IMR-90 (cell line): ENCODE results near the gene DEGS2. TPM values are rescaled to one million over a fixed set of nuclear protein-coding genes. Genes with fewer than 3 reads are reported as not detected.

Experiments used
- ATAC-seq: fragments of 200-7000 bp; cut with Tn5 transposase; 2 replicates; pipeline ENCODE4 v1.9.1; 2020; ENCODE audit warnings: low read depth, mild to moderate bottlenecking, moderate library complexity
- BruUV-seq: library from RNA; stranded (reverse); fragments of 400-500 nt; replicated peaks from 2 replicates; lab custom pipeline; 2021; lab: Mats Ljungman, UMichigan
- CTCF ChIA-PET: fragments of 300-600 bp; formaldehyde crosslinking; extraction: SDS; loops from one replicate; lab custom pipeline; 2021; ENCODE audit warnings: antibody characterized with exemption; lab: Yijun Ruan, JAX
- POLR2A ChIA-PET: fragments of 300-600 bp; sonication (Branson Sonifier 250); formaldehyde crosslinking; loops from one replicate; lab custom pipeline; 2022; ENCODE audit warnings: antibody characterized with exemption; ENCODE audit not compliant: unreplicated experiment; lab: Charles Lee
- DNase-seq: peaks from one replicate; pipeline ENCODE4 v3.0.0; 2013
- H2AFZ ChIP-seq: replicated peaks from 2 replicates; pipeline ENCODE3; 2013; ENCODE audit warnings: low read length, mild to moderate bottlenecking; ENCODE audit not compliant: poor library complexity
- H2AK5ac ChIP-seq: 2 replicates; pipeline ENCODE4 v1.6.1; 2013; ENCODE audit warnings: low read depth, low read length, inconsistent platforms
- H2AK9ac ChIP-seq: replicated peaks from 2 replicates; pipeline ENCODE3; 2013; ENCODE audit warnings: mild to moderate bottlenecking, low read depth, low read length, moderate library complexity; ENCODE audit not compliant: poor library complexity
- H2BK120ac ChIP-seq: 2 replicates; pipeline ENCODE4 v1.6.1; 2013; ENCODE audit warnings: low read depth, low read length, inconsistent platforms
- H2BK15ac ChIP-seq: 3 replicates; pipeline ENCODE4 v1.6.1; 2013; ENCODE audit warnings: low read depth, low read length, inconsistent platforms
- H2BK20ac ChIP-seq: 2 replicates; pipeline ENCODE4 v1.6.1; 2013; ENCODE audit warnings: low read depth, mild to moderate bottlenecking, inconsistent platforms, low read length, moderate library complexity
- H2BK5ac ChIP-seq: 2 replicates; pipeline ENCODE4 v1.6.1; 2013; ENCODE audit warnings: mild to moderate bottlenecking, low read depth, low read length, inconsistent platforms; ENCODE audit not compliant: poor library complexity, severe bottlenecking
- H3K14ac ChIP-seq: replicated peaks from 2 replicates; pipeline ENCODE4 v1.6.1; 2013; ENCODE audit warnings: low read depth, low read length, inconsistent platforms
- H3K18ac ChIP-seq: 2 replicates; pipeline ENCODE4 v1.6.1; 2013; ENCODE audit warnings: low read depth, low read length, control low read depth
- H3K23ac ChIP-seq: 2 replicates; pipeline ENCODE4 v1.6.1; 2013; ENCODE audit warnings: low read depth, low read length, inconsistent platforms
- H3K27ac ChIP-seq: 2 replicates; pipeline ENCODE4 v1.5.1; 2013; ENCODE audit warnings: mild to moderate bottlenecking, control low read depth, low read length; ENCODE audit not compliant: insufficient read depth
- H3K27me3 ChIP-seq: 2 replicates; pipeline ENCODE4 v1.6.1; 2013; ENCODE audit warnings: low read length; ENCODE audit not compliant: control insufficient read depth, insufficient read depth
- H3K36me3 ChIP-seq: 2 replicates; pipeline ENCODE4 v1.6.1; 2013; ENCODE audit warnings: low read length, mixed read lengths; ENCODE audit not compliant: control insufficient read depth, insufficient read depth
- H3K4ac ChIP-seq: 2 replicates; pipeline ENCODE4 v1.6.1; 2013; ENCODE audit warnings: low read depth, low read length, inconsistent platforms
- H3K4me1 ChIP-seq: 2 replicates; pipeline ENCODE4 v1.6.1; 2013; ENCODE audit warnings: low read length, mixed read lengths; ENCODE audit not compliant: control insufficient read depth, insufficient read depth
- H3K4me2 ChIP-seq: 2 replicates; pipeline ENCODE4 v1.6.1; 2013; ENCODE audit warnings: low read depth, mild to moderate bottlenecking, control low read depth, low read length, moderate library complexity
- H3K4me3 ChIP-seq: 2 replicates; pipeline ENCODE4 v1.5.1; 2013; ENCODE audit warnings: low read depth, mild to moderate bottlenecking, control low read depth, low read length, moderate library complexity; ENCODE audit not compliant: insufficient read depth
- H3K56ac ChIP-seq: 2 replicates; pipeline ENCODE4 v1.6.1; 2013; ENCODE audit warnings: low read length, inconsistent platforms; ENCODE audit not compliant: insufficient read depth; ENCODE audit errors: extremely low read depth
- H3K79me1 ChIP-seq, 2 experiments: 2 replicates each; pipeline ENCODE4 v1.6.1; 2013; ENCODE audit warnings: low read length in 2 of 2, inconsistent platforms in 1 of 2, low read depth in 1 of 2
- H3K9ac ChIP-seq: 2 replicates; pipeline ENCODE4 v1.6.1; 2013; ENCODE audit warnings: low read depth, low read length, control low read depth
- H3K9me1 ChIP-seq: 2 replicates; pipeline ENCODE4 v1.6.1; 2013; ENCODE audit warnings: low read length, inconsistent platforms; ENCODE audit not compliant: insufficient read depth
- H3K9me3 ChIP-seq: 2 replicates; pipeline ENCODE4 v1.6.1; 2013; ENCODE audit warnings: low read length; ENCODE audit not compliant: control insufficient read depth, insufficient read depth
- H4K20me1 ChIP-seq: 2 replicates; pipeline ENCODE4 v1.6.1; 2013; ENCODE audit warnings: low read length, inconsistent platforms; ENCODE audit not compliant: insufficient read depth
- H4K5ac ChIP-seq: 2 replicates; pipeline ENCODE4 v1.6.1; 2013; ENCODE audit warnings: mild to moderate bottlenecking, low read depth, low read length, control low read depth
- H4K8ac ChIP-seq, 2 experiments: 2 replicates each; pipeline ENCODE4 v1.6.1; 2013; ENCODE audit warnings: low read depth in 2 of 2, low read length in 2 of 2, control low read depth in 1 of 2, inconsistent platforms in 1 of 2
- H4K91ac ChIP-seq: 2 replicates; pipeline ENCODE4 v1.6.1; 2013; ENCODE audit warnings: low read depth, low read length, inconsistent platforms; ENCODE audit not compliant: insufficient read depth
- CEBPB ChIP-seq: IDR thresholded peaks from 2 replicates; pipeline ENCODE4 v1.6.1; 2012; ENCODE audit warnings: low read depth, low read length, improper control_type of control experiment
- CHD1 ChIP-seq: IDR thresholded peaks from 2 replicates; pipeline ENCODE4 v1.6.1; 2012; ENCODE audit warnings: low read depth, low read length, improper control_type of control experiment
- MAFK ChIP-seq: IDR thresholded peaks from 2 replicates; pipeline ENCODE4 v1.6.1; 2012; ENCODE audit warnings: low read depth, low read length, improper control_type of control experiment
- MXI1 ChIP-seq: IDR thresholded peaks from 2 replicates; pipeline ENCODE4 v1.6.1; 2012; ENCODE audit warnings: low read depth, mild to moderate bottlenecking, low read length, moderate library complexity, borderline replicate concordance
- NFE2L2 ChIP-seq: fragments of 150-350 bp; IDR thresholded peaks from 2 replicates; pipeline ENCODE4 v1.6.1; 2016; ENCODE audit warnings: low read depth, mild to moderate bottlenecking, low read length
- POLR2A ChIP-seq: IDR thresholded peaks from 2 replicates; pipeline ENCODE4 v1.6.1; 2012; ENCODE audit warnings: mild to moderate bottlenecking, low read depth, low read length
- RFX5 ChIP-seq: IDR thresholded peaks from 2 replicates; pipeline ENCODE4 v1.8.0; 2012; ENCODE audit warnings: low read depth, mild to moderate bottlenecking, low read length, moderate library complexity
- WGBS, 2 experiments: methylation state at CpG; one replicate each; pipeline versions ENCODE4 v1.1.5 to v1.1.7; 2013; ENCODE audit warnings: missing lambda C conversion rate in 2 of 2; ENCODE audit not compliant: insufficient read length in 1 of 2; ENCODE audit errors: extremely low coverage in 2 of 2; 5-methylcytosine and 5-hydroxymethylcytosine counted together
- dilution Hi-C: fragments of 300-500 bp; cut with HindIII; formaldehyde crosslinking; loops from one replicate; pipeline ENCODE4 v1.14.3; 2018; ENCODE audit warnings: low sequenced_read_pairs; ENCODE audit not compliant: unreplicated experiment
- in situ Hi-C: fragments of 300-500 bp; cut with MboI; formaldehyde crosslinking; loops from 3 replicates; pipeline ENCODE4 v1.14.3; 2019; ENCODE audit warnings: low sequenced_read_pairs, inconsistent platforms, mixed read lengths
- intact Hi-C: fragments of 100-400 bp; cut with micrococcal nuclease; formaldehyde crosslinking; loops from 2 replicates; pipeline ENCODE4 v1.10.0; 2022
- polyA plus RNA-seq, 3 experiments: library from polyadenylated mRNA; depleted of rRNA; stranded (reverse); fragments of >200 nt; gene quantifications; 2 replicates each; pipeline ENCODE4 v1.2.3, GENCODE V29; 2012; ENCODE audit warnings: low replicate concordance in 1 of 3
- total RNA-seq: library from RNA; depleted of rRNA; stranded (reverse); fragments of >200 nt; gene quantifications from 2 replicates; pipeline ENCODE4 v1.2.3, GENCODE V29; 2012

The DEGS2 gene
- total and polyA plus RNA-seq, 2 of the 4 experiments (the other 2 are of a cell fraction): not detected

DNA sequence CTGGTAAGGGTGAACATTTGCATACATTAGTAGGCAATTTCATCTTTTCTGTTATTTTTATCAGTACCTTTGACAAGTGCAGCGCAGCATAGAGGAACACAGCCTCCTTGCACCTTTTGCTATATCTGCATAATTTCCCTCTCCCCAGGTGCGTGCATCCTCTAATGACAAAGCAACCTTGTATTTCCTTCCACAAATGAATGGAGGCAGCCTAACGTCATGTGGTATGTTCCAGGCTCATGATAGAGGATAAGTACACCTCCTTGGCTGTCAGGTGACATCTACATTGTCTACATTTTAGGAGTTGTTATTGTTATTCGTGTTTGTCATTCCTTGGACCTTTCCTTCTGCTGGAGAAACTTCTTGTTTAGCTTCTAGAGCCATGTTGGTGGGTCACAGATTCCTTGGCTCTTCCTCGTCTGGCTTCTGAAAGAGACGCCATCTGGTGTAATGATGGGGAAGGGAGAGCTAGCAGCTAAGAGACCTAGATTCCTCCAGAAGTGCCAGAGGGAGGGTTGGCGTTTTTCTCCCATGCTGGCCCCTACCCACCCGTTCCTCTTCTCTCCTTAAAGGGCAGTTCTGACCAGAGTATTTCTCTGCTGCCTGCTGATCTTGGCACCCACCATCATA, 57.2 kb downstream of the DEGS2 start:
- Histone ChIP-seq H3K36me3 (peaks cover 3% of the 10 kb centered on the region), H4K20me1 (no peaks in the 10 kb centered on the region), H3K27ac (no peak overlapping the region), H3K4me2 (no peak overlapping the region), H2BK15ac (no peak overlapping the region), H3K27me3 (no peaks in the 10 kb centered on the region), H3K9ac (no peak overlapping the region), H2AK9ac (no peak overlapping the region), H2AFZ (no peak overlapping the region), H2AK5ac (no peak overlapping the region), H3K9me3 (no peaks in the 10 kb centered on the region), H3K23ac (no peak overlapping the region), H4K5ac (no peak overlapping the region), H3K9me1 (peaks cover 27% of the 10 kb centered on the region), H2BK5ac (no peak overlapping the region), H2BK120ac (no peak overlapping the region), H2BK20ac (no peak overlapping the region), H3K4me3 (no peak overlapping the region), H3K79me1 (peaks cover 5 to 29% of the 10 kb centered on the region in 2 experiments; a peak in 2 of 4 replicates), H3K14ac (no peak overlapping the region), H3K56ac (no peak overlapping the region), H3K4me1 (peaks cover 15% of the 10 kb centered on the region), H3K4ac (no peak overlapping the region), H4K8ac (no peak overlapping the region), H3K18ac (no peak overlapping the region), H4K91ac (no peak overlapping the region)
- intact Hi-C loops: no loop called here
- ATAC-seq: no peak
- in situ Hi-C loops: no loop called here
- dilution Hi-C loops: no loop called here
- ChIA-PET CTCF (no interaction called here), POLR2A (no interaction called here)
- no CpG with 5 or more reads among the region's 8 CpGs for WGBS, 2 experiments
- DNase-seq: no peak
- TF ChIP-seq CHD1 (no peak), MXI1 (no peak), POLR2A (no peak), NFE2L2 (no peak), CEBPB (no peak), RFX5 (no peak), MAFK (no peak)
- BruUV-seq: no TSS peak
